Measurements from ENCODE around the gene CDK11A.
"Not testable (repeated sequence)": the region's sequence is repeated elsewhere in the genome, so short reads cannot be mapped to it uniquely, and the experiment has no call there.

CDK11A gene

DNA sequence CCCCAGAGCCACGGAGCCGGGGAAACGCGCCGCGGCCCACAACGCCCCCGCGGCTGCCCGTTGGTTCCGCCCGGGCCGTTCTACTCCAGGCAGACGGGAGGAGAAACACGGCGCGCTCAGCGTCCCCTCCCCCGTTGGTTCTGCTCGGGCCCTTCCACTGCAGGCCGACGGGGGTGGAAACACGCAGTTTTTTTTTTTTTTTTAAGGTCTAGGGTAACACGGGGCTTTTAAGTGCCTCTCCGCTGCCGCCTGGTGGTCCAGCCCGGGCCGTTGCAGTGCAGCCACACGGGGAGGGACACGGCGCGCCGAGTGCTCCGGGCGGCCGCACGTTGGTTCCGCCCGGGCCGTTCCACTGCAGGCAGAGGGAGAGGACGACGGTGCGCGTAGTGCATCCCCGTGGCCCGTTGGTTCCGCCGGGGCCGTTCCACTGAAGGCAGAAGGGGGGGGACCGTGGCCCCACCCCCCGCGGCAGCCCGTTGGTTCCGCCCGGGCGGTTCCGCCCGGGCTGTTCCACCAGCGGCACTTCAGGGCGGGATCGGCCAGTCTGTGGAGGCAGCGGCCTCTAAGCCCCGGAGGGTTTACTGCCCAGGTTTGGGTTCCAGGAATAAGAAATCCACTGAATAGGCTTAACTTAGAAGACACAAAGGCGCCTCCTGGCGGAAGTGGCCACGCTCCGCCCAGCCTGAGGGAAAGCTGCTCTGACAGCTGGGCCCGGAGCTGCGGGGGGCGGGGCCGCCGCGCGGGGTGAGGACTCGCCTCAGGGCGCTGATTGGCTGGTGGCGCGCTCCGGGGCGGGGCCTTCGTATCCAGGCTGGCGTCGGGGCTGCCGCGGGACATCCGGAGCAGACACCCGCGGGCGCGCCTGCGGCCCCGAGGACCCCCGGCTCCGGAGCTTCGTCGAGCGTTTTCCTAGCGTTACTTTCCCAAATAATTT is 31.2 kb downstream of the CDK11A start, which contains the start of gene SLC35E2B:
Gene SLC35E2B, minus strand, starts transcription at position 82 of the 934 bp plus-strand sequence. CDS start 16,096 bp downstream, outside the sequence.
- peak within 1 kb of the TSS; percentile 49 for H3K4me3 ChIP-seq (ENCODE audit: low read depth, low read length)
- TF ChIP-seq, protein P1, sequence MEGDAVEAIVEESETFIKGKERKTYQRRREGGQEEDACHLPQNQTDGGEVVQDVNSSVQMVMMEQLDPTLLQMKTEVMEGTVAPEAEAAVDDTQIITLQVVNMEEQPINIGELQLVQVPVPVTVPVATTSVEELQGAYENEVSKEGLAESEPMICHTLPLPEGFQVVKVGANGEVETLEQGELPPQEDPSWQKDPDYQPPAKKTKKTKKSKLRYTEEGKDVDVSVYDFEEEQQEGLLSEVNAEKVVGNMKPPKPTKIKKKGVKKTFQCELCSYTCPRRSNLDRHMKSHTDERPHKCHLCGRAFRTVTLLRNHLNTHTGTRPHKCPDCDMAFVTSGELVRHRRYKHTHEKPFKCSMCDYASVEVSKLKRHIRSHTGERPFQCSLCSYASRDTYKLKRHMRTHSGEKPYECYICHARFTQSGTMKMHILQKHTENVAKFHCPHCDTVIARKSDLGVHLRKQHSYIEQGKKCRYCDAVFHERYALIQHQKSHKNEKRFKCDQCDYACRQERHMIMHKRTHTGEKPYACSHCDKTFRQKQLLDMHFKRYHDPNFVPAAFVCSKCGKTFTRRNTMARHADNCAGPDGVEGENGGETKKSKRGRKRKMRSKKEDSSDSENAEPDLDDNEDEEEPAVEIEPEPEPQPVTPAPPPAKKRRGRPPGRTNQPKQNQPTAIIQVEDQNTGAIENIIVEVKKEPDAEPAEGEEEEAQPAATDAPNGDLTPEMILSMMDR (IDR thresholded peaks at IDR 0.05; ENCODE audit: low read depth, low read length, missing control alignments): peak; percentile 16
- DNase-seq (ENCODE audit: low read depth): peak; percentile 76
- in situ Hi-C loops (cut with HindIII; ENCODE audit: low sequenced_read_pairs): not testable (repeated sequence)

GRCh38 chr1:1692324-1692713 is 31.8 kb downstream of the CDK11A start:
- peak overlapping the region; percentile 49 for H3K4me3 ChIP-seq (ENCODE audit: low read depth, low read length)
- DNase-seq (ENCODE audit: low read depth): peak; percentile 13

DNA sequence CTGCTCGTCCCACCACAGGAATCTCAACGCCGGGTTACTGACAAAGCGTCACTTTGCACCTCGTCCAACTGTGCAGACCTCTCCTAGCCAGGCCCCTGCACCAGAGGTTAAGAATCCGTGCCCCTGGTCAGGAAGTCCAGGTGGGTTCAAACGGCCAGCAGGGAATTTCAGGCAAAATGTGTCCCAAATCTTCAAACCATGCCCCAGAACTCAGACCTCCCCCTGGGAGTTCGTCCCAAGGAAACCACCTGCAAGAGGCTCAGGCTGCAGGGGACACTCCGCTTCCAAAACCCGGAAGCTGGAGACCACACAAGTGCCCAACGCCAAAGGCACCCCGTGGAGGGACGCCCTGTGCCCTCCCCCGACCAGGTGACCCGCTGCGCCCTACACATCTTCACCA is 32.7 kb downstream of the CDK11A start:
- H3K4me3 ChIP-seq (ENCODE audit: low read depth, low read length): peak overlapping the region; percentile 33

More at GRCh38 chr1:1692324-1692713, 31.8 kb downstream of the CDK11A start:
- in situ Hi-C loops (cut with HindIII; ENCODE audit: low sequenced_read_pairs): not testable (repeated sequence)

GRCh38 chr1:1689526-1689925 is 34.6 kb downstream of the CDK11A start:
- in situ Hi-C loops (cut with HindIII; ENCODE audit: low sequenced_read_pairs): not testable (repeated sequence)

More for the DNA sequence above, 32.7 kb downstream of the CDK11A start:
- DNase-seq (ENCODE audit: low read depth); in situ Hi-C loops (cut with HindIII; ENCODE audit: low sequenced_read_pairs): not testable (repeated sequence)

GRCh38 chr1:1687846-1688245 is 36.3 kb downstream of the CDK11A start:
- no peak for DNase-seq (ENCODE audit: low read depth)
- no peak overlapping the region for H3K4me3 ChIP-seq (ENCODE audit: low read depth, low read length)
- TF ChIP-seq, protein P1 (IDR thresholded peaks at IDR 0.05; ENCODE audit: low read depth, low read length, missing control alignments): no peak
- in situ Hi-C loops (cut with HindIII; ENCODE audit: low sequenced_read_pairs): no loop called here

More at GRCh38 chr1:1689526-1689925, 34.6 kb downstream of the CDK11A start:
- not testable (repeated sequence) for DNase-seq (ENCODE audit: low read depth); H3K4me3 ChIP-seq (ENCODE audit: low read depth, low read length)

DNA sequence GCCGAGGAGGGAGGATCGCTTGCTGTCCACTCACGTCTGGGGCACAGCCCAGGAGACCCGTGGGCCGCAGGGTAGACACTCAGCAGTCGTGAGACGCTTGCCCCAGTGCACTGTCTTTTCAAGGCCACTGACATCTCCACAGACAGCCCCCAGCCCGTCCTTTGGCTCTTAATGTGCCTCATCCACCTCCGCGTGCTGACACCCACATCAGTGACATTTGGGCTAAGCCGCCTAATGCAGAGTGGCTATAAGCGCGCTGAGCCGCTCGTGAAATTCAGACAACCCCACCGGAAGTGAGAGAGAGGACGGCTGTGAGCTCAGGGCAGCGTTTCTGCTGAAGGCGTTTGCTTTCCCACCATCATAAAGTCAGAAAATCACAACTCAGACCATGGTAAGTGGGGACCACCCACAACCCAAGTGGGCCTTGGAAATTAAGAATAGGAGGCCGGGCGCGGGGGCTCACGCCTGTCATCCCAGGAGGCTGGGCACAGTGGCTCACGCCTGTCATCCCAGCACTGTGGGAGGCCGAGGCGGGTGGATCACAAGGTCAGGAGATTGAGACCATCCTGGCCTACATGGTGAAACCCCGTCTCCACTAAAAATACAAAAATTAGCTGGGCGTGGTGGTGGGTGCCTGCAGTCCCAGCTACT is 40.0 kb downstream of the CDK11A start:
- H3K4me3 ChIP-seq (ENCODE audit: low read depth, low read length): no peak overlapping the region
- TF ChIP-seq, protein P1 (IDR thresholded peaks at IDR 0.05; ENCODE audit: low read depth, low read length, missing control alignments): no peak
- no peak for DNase-seq (ENCODE audit: low read depth)
- in situ Hi-C loops (cut with HindIII; ENCODE audit: low sequenced_read_pairs): no loop called here

- TF ChIP-seq, protein P1 (IDR thresholded peaks at IDR 0.05; ENCODE audit: low read depth, low read length, missing control alignments): no peak
- no peak overlapping the region for H3K4me3 ChIP-seq (ENCODE audit: low read depth, low read length)
- no peak for DNase-seq (ENCODE audit: low read depth)
- in situ Hi-C loops (cut with HindIII; ENCODE audit: low sequenced_read_pairs): no loop called here
Measured at GRCh38 chr1:1683104-1683905, 40.9 kb downstream of the CDK11A start.
